Measurements from ENCODE around the gene ABHD5. TPM values are rescaled to one million over a fixed set of nuclear protein-coding genes. Genes with fewer than 3 reads are reported as not detected.
"Not testable (repeated sequence)": the region's sequence is repeated elsewhere in the genome, so short reads cannot be mapped to it uniquely, and the experiment has no call there.

ABHD5 gene
- total RNA-seq: 25.4 TPM
- long read RNA-seq, full-length matches to known transcripts: 15 of 16 reads
- long read RNA-seq, partial matches to known transcripts: 0 of 16 reads
- long read RNA-seq, other reads (novel, unspliced or antisense): 1 of 16 reads

DNA sequence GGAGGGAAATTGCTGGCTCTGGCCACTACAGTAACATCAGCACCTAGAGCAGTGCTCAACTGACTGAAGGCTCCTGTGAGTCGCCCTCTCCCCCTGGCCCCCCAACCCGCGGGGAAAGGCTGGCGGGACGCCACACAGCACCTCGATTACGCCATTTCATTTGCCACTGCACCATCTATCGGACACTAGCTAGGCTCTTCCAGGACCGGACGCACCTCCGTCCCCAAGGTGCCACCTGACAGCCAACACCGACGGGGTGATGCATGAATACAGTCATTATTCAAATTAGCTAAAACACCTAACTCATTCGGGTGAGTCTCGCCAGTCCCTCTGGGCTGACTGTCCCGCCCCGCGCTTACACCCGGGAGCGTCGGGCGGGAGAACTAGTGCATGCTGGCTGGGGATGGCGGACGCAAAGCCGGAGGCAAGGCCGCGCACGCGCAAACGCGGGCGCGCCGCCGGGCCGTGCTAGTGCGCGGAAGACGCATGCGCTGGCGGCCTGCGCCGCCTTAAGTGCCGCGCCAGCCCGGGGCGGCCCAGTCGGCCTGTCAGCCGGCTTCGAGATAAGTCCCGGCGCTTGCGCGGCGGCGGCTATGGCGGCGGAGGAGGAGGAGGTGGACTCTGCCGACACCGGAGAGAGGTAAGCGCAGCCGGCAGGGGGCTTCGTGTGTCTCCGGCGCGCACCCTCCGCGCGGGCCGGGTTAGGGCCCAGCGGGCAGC lies at the start of gene ABHD5:
TSS of gene ABHD5 (plus strand) at position 539 of the 720 bp plus-strand sequence. CDS start at position 594, 55 bp downstream.
- intact Hi-C loops (cut with DNase I): loop anchor here (2.0 to 5.0 kb wide), 2 partner anchors 67 to 68 kb away; partner anchors contain the start of gene ANO10
- peak; percentile 96 for DNase-seq (ENCODE audit: missing footprints)
- ATAC-seq: peak; percentile 96

DNA sequence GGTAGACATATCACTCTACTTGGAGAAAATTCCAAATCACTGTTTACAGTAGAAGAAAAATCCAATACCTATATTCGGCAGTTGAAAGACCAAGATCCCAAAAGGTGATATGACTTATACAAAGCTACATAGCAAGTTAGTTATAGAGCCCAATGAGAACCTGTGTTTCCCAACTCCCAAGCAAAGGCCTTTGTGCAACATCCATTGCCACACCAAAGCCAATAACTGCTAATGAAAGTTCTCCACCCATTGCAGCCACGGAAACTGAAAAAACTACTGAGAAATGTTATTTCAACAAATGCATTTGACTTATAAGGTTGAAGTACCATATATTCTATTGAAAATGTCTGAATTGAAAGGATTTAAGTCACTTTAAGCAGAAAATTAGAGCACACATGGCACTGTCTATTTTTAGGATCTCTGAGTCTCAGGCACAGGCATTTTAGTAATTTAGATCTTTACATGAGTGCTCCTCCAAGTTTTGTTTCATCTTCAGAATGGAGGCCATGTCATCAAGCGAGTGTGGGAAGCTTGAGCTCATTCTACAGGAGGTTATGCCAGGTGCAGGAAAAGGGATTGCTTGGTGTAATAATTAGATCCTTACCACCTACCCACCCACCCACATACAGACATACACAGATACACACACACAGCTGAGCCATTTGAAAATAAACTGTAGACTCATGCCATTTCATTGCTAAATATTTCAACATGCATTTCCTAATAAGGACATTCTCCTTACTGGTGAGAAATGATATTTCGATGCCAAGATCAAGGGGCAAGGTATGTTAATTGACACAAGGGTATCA lies 49.2 kb upstream of the ABHD5 start:
- intact Hi-C loops (cut with DNase I): no loop called here
- DNase-seq (ENCODE audit: missing footprints) (no peak), ATAC-seq (no peak)

DNA sequence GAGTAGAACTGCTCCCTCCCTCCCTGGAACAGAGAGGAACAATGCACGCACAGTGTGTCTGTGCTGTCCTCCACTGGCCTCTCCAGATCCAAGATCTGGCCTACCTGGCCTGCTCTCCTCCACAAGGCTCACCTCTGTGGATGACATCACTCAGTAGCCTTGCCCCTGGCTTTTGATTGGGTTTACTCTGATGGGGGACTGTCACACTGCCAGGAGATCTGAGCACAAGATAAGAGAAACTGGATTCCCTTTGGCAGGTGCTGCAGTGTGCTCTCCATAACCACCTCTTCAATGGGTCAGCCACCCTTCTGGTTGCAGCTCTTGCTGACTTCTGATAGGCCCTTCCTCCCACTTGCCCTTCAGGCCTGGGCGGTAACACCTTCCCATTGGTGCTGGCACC lies 46.3 kb upstream of the ABHD5 start:
- intact Hi-C loops (cut with DNase I): no loop called here
- no peak for ATAC-seq

GRCh38 chr3:43647331-43648166 lies 43.2 kb upstream of the ABHD5 start:
- peak; percentile 56 for ATAC-seq
- no peak for DNase-seq (ENCODE audit: missing footprints)
- intact Hi-C loops (cut with DNase I): no loop called here

More for the DNA sequence above, 46.3 kb upstream of the ABHD5 start:
- DNase-seq (ENCODE audit: missing footprints): no peak

DNA sequence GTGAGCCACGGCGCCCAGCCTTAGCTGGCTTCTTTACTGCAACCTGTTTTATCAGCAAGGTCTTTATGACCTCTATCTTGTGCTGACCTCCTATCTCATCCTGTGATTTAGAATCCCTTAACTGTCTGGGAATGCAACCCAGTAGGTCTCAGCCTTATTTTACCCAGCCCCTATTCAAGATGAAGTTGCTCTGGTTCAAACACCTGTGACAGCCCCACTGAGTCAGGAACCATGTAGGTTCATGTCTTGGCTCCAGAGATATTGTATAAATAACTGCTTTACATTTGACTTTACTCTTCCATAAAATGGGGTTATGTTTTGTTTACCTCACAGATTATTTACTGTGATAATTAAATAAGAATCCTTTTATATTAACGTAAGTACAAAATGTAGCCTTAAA lies 41.8 kb upstream of the ABHD5 start:
- ATAC-seq (no peak), DNase-seq (ENCODE audit: missing footprints) (no peak)
- intact Hi-C loops (cut with DNase I): no loop called here

DNA sequence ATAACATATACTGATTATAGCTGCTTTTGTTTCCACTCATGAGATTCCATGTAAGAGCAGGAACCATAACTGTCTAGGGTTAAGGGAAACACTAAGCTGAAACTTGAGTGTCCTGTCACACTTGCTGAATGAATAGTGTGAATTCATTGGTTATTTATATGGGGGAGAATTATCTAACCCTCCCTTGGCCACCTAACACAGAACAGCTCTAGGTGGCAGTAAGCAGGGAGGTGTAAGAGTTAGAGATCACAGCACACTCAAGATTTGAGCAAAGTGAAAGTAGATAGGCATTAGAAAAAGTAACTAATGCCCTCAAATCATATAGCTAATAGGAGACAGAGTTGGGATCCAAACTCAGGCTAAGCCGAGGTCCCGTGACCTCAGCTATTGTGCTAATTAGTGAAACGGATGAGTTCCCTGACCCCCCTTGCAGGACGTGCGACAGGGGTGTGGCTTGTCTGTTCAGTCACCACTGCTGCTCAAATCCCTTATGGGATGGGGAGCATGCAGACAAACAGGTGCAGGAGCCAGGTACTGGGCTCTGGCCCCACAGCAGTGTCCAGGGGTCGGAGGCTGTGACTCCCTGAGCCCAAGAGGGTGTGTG lies 41.3 kb upstream of the ABHD5 start:
- ATAC-seq (no peak), DNase-seq (ENCODE audit: missing footprints) (no peak)
- intact Hi-C loops (cut with DNase I): no loop called here

DNA sequence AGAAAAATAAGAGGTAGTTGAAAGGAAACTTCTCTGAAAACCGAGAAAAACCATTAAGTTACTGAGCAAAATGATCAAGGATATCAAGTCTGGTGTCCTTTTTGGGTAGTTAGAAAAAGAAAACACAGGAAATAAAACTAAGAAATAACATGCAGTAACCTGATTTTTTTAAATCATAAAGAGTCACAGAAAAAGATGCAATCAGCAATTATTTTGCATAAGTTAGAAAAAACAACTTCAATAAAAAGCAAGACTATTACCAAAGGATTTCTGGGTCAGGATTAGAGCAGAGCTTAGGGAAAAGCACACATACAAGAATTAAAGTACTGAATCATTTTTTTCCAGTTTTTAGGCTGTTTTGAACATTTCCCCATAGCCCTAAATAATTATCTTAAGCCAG lies 40.4 kb upstream of the ABHD5 start:
- ATAC-seq: no peak
- no peak for DNase-seq (ENCODE audit: missing footprints)
- intact Hi-C loops (cut with DNase I): no loop called here

DNA sequence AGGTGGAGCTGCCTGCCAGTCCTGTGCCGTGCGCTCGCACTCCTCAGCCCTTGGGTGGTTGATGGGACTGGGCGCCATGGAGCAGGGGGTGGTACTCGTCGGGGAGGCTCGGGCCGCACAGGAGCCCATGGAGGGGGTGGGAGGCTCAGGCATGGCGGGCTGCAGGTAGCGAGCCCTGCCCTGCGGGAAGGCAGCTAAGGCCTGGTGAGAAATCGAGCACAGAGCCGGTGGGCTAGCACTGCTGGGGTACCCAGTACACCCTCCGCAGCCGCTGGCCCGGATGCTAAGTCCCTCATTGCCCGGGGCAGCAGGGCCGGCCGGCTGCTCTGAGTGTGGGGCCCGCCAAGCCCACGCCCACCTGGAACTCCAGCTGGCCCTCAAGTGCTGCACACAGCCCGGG lies 34.3 kb upstream of the ABHD5 start:
- DNase-seq (ENCODE audit: missing footprints); intact Hi-C loops (cut with DNase I); ATAC-seq: not testable (repeated sequence)

DNA sequence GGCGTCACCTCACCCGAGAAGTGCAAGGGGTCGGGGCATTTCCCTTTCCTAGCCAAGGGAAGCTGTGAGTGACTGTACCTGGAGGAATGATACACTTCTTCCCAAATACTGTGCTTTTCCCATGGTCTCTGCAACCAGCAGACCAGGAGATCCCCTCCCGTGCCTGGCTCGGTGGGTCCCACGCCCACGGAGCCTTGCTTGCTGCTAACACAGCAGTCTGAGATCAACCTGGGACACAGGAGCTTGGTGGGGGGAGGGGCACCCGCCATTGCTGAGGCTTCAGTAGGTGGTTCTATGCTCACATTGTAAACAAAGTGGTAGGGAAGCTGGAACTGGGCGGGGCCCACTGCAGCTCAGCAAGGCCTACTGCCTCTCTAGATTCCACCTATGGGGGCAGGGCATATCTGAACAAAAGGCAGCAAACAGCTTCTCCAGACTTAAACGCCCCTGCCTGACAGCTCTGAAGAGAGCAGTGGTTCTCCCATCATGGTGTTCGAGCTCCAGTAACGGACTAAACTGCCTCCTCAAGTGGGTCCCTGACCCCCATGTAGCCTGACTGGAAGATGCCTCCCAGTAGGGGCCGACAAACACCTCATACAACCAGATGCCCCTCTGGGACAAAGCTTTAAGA lies 31.4 kb upstream of the ABHD5 start:
- ATAC-seq (no peak), DNase-seq (ENCODE audit: missing footprints) (no peak)
- intact Hi-C loops (cut with DNase I): no loop called here

DNA sequence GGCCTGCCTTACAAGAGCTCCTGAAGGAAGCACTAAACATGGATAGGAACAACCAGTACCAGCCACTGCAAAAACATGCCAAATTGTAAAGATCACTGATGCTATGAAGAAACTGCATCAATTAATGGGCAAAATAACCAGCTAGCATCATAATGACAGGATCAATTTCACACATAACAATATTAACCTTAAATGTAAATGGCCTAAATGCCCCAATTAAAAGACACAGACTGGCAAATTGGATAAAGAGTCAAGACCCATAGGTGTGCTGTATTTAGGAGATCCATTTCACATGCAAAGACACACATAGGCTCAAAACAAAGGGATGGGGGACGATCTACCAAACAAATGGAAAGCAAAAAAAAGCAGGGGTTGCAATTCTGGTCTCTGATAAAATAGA lies 29.4 kb upstream of the ABHD5 start:
- ATAC-seq; DNase-seq (ENCODE audit: missing footprints); intact Hi-C loops (cut with DNase I): not testable (repeated sequence)

- intact Hi-C loops (cut with DNase I); ATAC-seq: not testable (repeated sequence)
These were observed 25.7 kb upstream of the ABHD5 start for GRCh38 chr3:43665011-43665410.

DNA sequence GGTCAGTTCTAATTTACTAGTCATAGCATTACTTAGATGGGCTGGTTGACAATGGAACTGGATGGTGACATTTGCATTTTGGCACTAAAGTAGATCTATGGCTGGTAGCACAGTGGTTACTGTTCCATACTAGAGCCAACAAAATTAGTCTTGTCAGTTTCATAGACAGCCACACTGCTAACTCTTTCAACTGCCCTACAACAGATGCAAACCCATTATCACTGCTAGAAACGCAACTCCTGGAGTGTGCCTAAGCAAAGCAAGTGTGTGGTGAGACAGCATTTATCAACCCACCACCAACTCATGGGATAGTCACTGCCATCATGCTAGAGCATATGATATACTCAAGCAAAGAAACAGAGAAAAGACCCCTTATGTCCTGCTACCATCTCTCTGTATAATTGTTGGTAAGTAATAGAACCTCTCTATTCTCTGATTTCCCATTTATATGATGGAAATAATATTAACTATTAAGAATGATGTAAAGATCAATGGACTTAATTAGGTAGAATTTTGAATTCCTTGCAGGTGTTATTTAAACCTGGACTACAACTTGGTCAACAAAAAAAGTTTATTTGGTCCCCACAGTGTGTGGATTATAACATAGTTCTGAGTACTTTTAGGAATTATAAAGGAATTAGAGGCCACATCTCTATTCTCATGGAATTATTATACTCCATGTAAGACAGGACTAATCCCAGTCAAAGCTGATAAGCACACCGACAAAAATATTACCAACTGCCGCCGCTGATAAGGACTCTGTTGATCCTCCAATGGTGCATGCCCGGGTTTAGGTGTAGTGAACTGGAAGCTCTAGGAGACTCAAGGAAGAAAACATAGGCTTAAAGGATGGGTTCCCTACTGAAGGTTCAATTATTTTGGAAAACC lies 19.9 kb upstream of the ABHD5 start:
- ATAC-seq (no peak), DNase-seq (ENCODE audit: missing footprints) (no peak)
- intact Hi-C loops (cut with DNase I): no loop called here

More at GRCh38 chr3:43665011-43665410, 25.7 kb upstream of the ABHD5 start:
- DNase-seq (ENCODE audit: missing footprints): not testable (repeated sequence)

DNA sequence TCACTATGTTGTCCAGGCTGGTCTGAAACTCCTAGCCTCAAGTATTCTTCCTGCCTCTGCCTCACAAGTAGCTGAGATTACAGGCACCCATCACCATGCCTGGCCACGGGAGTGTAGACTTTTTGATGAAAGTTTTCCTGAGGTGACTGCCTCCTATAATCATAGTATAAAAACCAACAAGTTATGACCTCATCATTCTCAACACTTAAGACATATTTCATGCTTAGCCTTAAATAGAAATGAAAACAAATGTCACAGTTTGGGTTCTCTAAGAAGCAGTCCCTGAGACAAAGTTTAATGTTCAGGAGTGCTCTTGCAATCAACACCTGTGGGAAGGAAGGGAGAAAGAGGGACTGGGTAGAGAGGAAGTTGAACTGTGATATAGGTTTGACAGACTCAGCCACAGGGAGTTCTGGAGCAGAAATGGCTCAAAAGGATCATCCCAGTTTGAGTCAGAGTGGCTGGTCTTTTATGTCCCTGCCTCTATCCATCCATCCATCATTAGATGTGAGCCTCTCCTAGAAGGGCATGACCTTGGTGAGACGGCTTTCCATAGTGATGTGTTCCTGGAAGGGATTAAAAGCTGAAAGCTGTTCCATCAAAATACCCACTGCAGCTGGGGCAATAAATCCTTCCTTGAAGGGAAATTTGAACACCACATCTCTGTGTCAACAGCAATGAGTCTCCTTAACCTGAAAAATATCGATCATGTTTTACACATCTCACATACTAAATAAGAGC lies 16.2 kb upstream of the ABHD5 start:
- ATAC-seq: no peak
- intact Hi-C loops (cut with DNase I): no loop called here
- DNase-seq (ENCODE audit: missing footprints): no peak

DNA sequence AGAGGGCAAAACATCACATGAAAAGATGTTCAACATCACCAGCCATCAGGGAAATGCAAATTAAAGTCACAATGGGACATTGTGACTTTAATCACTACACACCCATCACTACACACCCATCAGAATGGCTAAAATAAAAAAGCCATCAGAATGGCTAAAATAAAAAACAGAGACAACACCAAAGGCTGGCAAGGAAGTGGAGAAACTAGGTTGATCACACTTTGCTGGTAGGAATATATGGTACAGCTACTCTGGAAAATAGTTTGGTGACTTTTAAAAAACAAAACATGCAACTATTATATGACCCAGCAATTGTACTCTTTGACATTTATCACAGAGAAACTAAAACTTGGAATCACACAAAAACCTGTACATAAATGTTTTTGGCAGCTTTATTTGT lies 15.1 kb upstream of the ABHD5 start:
- DNase-seq (ENCODE audit: missing footprints) (no peak), ATAC-seq (no peak)
- intact Hi-C loops (cut with DNase I): no loop called here

GRCh38 chr3:43676441-43676840 lies 14.3 kb upstream of the ABHD5 start:
- ATAC-seq (no peak), DNase-seq (ENCODE audit: missing footprints) (no peak)
- intact Hi-C loops (cut with DNase I): no loop called here

GRCh38 chr3:43678375-43678774 lies 12.4 kb upstream of the ABHD5 start:
- DNase-seq (ENCODE audit: missing footprints); ATAC-seq; intact Hi-C loops (cut with DNase I): not testable (repeated sequence)
